Upper lobe of left lung (tissue), 4 donors: Measurements from ENCODE around the gene PCYT2.

Source experiments
- POLR2A ChIP-seq, 4 donors: fragments of 450-650 bp; IDR thresholded peaks; one replicate each; pipeline ENCODE4 v1.5.1; 2016 to 2017; ENCODE audit warnings: antibody characterized with exemption in 4 of 4, mild to moderate bottlenecking in 2 of 4
- TF ChIP-seq, protein P1 (sequence below), 6 experiments: fragments of 450-650 bp in 4 of 6; fragments of 200-600 bp in 2 of 6; sonication (generic) in 2 of 6; IDR thresholded peaks; one replicate each; pipeline ENCODE4 v1.5.1; 2016 to 2019; ENCODE audit warnings: antibody characterized with exemption in 6 of 6

DNA sequence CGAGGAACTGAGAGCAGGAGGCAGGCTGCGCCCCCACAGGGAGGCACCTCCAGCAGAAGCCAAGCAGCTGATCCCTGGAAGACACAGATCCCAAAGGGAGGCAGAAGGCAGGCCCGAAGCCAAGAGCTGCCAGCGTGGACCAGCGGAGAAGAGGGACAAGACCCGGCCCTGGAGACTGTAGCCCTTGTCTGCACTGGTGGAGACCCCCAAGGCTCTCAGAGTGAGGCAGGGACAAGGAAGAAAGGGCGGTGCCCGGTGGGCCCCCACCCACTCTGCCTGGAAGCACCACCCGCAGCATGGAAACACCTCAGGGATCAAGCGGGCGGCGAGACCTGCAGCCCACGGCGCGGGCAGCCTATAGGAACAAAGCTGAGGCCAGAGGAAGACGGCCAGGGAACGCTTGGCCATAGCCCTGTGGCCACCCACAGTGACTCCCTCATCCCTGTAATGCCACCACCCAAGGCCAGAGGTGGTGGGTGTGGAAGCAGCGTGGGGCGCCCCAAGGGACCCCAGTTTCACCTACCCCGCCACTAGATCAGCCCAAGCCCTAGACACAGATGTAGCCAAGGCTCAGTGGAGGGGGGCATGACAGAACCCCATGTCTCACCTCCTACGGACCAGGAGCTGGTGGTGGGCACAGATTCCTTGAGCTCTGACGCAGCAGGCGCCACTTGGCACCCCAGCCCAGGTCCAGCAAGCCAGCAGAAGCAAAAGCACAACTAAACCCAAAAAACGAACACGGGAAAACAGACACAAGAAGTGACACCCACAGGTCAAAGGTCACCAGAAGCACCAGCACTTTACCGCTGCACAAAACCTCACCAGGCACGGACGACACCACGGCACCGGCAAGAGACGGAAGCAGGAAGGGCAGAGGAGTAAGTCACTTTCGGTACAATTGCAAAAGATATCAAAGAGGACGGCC lies 9.7 kb upstream of the PCYT2 start:
- TF ChIP-seq, protein P1, sequence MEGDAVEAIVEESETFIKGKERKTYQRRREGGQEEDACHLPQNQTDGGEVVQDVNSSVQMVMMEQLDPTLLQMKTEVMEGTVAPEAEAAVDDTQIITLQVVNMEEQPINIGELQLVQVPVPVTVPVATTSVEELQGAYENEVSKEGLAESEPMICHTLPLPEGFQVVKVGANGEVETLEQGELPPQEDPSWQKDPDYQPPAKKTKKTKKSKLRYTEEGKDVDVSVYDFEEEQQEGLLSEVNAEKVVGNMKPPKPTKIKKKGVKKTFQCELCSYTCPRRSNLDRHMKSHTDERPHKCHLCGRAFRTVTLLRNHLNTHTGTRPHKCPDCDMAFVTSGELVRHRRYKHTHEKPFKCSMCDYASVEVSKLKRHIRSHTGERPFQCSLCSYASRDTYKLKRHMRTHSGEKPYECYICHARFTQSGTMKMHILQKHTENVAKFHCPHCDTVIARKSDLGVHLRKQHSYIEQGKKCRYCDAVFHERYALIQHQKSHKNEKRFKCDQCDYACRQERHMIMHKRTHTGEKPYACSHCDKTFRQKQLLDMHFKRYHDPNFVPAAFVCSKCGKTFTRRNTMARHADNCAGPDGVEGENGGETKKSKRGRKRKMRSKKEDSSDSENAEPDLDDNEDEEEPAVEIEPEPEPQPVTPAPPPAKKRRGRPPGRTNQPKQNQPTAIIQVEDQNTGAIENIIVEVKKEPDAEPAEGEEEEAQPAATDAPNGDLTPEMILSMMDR (IDR thresholded peaks at IDR 0.05): no peak
- no peak for TF ChIP-seq POLR2A (IDR thresholded peaks at IDR 0.05)
